HCT116 (cell line): ENCODE results near the gene RNF220. TPM values are rescaled to one million over a fixed set of nuclear protein-coding genes. Genes with fewer than 3 reads are reported as not detected.

ENCODE experiments used
- ATAC-seq: fragments of 200-7000 bp; cut with Tn5 transposase; 2 replicates; pipeline ENCODE4 v1.9.1; 2020; ENCODE audit warnings: mild to moderate bottlenecking, moderate library complexity
- BruUV-seq: library from RNA; stranded (reverse); fragments of 400-500 nt; replicated peaks from 2 replicates; lab custom pipeline; 2021; lab: Mats Ljungman, UMichigan
- CTCF ChIA-PET: fragments of 300-600 bp; sonication (Branson Sonifier 250); formaldehyde crosslinking; loops from one replicate; lab custom pipeline; 2021; ENCODE audit warnings: antibody characterized with exemption; lab: Charles Lee
- POLR2A ChIA-PET: fragments of 300-600, 350-600 bp; sonication (Branson Sonifier 250); formaldehyde crosslinking; loops from one replicate; lab custom pipeline; 2021; ENCODE audit warnings: antibody characterized with exemption; lab: Charles Lee
- RAD21 ChIA-PET, 2 experiments: fragments of 300-600 bp; sonication (Branson Sonifier 250); formaldehyde crosslinking; loops; one replicate each; lab custom pipeline; 2023; ENCODE audit warnings: low total read pairs in 2 of 2; ENCODE audit not compliant: uncharacterized antibody in 2 of 2, unreplicated experiment in 2 of 2, low non-redundant PET in 1 of 2; lab: Charles Lee
- DNase-seq: peaks from one replicate; pipeline ENCODE4 v3.0.0-alpha.2; 2010; ENCODE audit warnings: low read depth, low spot score
- H2AFZ ChIP-seq: fragments of 200-600 bp; shearing (Covaris generic), sonication (generic); 2 replicates; pipeline ENCODE4 v1.6.1; 2017; ENCODE audit warnings: low read depth, mixed run types, mixed read lengths, antibody characterized with exemption, low read length; ENCODE audit not compliant: poor library complexity, severe bottlenecking
- H3K27ac ChIP-seq: 2 replicates; pipeline ENCODE4 v1.5.1; 2012; ENCODE audit warnings: low read depth, low read length
- H3K27me3 ChIP-seq: fragments of 200-600 bp; sonication (generic); 2 replicates; pipeline ENCODE4 v1.6.1; 2016; ENCODE audit warnings: mixed run types, low read length, mixed read lengths; ENCODE audit not compliant: insufficient read depth
- H3K36me3 ChIP-seq, 2 experiments: fragments of 200-500 bp in 1 of 2; fragments of 200-600 bp in 1 of 2; sonication (Bioruptor generic) in 1 of 2; sonication (generic) in 1 of 2; 2 replicates each; pipeline versions ENCODE4 v1.5.1 to v1.6.1; 2014 to 2016; ENCODE audit warnings: low read length in 2 of 2, inconsistent platforms in 1 of 2, mixed read lengths in 1 of 2, mixed run types in 1 of 2; ENCODE audit not compliant: insufficient read depth in 2 of 2, control insufficient read depth in 1 of 2
- H3K4me1 ChIP-seq, 2 experiments: fragments of 200-600 bp in 1 of 2; sonication (generic) in 1 of 2; 2 replicates each; pipeline versions ENCODE4 v1.5.1 to v1.6.1; 2012 to 2017; ENCODE audit warnings: low read length in 2 of 2, inconsistent platforms in 1 of 2, mild to moderate bottlenecking in 1 of 2, mixed read lengths in 1 of 2, mixed run types in 1 of 2, moderate library complexity in 1 of 2; ENCODE audit not compliant: insufficient read depth in 2 of 2, control insufficient read depth in 1 of 2
- H3K4me2 ChIP-seq: fragments of 200-600 bp; sonication (generic); 2 replicates; pipeline ENCODE4 v1.6.1; 2017; ENCODE audit warnings: mixed run types, low read length, mixed read lengths
- H3K4me3 ChIP-seq, 2 experiments: fragments of 200-600 bp in 1 of 2; sonication (generic) in 1 of 2; replicated peaks in 1 of 2; 2 replicates each; pipeline ENCODE4 v1.5.1; 2011 to 2016; ENCODE audit warnings: low read length in 2 of 2, control low read depth in 1 of 2, low read depth in 1 of 2, mild to moderate bottlenecking in 1 of 2, mixed read lengths in 1 of 2, mixed run types in 1 of 2
- H3K79me2 ChIP-seq: fragments of 200-600 bp; sonication (generic); 2 replicates; pipeline ENCODE4 v1.6.1; 2017; ENCODE audit warnings: mild to moderate bottlenecking, mixed run types, low read length, moderate library complexity, mixed read lengths; ENCODE audit not compliant: insufficient read depth
- H3K9ac ChIP-seq: fragments of 200-600 bp; sonication (generic); 2 replicates; pipeline ENCODE4 v1.6.1; 2016; ENCODE audit warnings: low read length, mixed read lengths
- H3K9me2 ChIP-seq: fragments of 200-600 bp; sonication (generic), shearing (Covaris generic); 2 replicates; pipeline ENCODE4 v1.6.1; 2017; ENCODE audit warnings: mixed run types, mild to moderate bottlenecking, moderate library complexity; ENCODE audit not compliant: insufficient read depth
- H3K9me3 ChIP-seq, 2 experiments: fragments of 200-500 bp in 1 of 2; fragments of 200-600 bp in 1 of 2; sonication (Bioruptor generic) in 1 of 2; sonication (generic) in 1 of 2; 2 replicates each; pipeline ENCODE4 v1.6.1; 2014 to 2017; ENCODE audit warnings: low read length in 2 of 2, mixed read lengths in 2 of 2, inconsistent platforms in 1 of 2, low read depth in 1 of 2, mild to moderate bottlenecking in 1 of 2, mixed run types in 1 of 2, moderate library complexity in 1 of 2; ENCODE audit not compliant: control insufficient read depth in 1 of 2, insufficient read depth in 1 of 2
- H4K20me1 ChIP-seq: fragments of 200-600 bp; sonication (generic), shearing (Covaris generic); 2 replicates; pipeline ENCODE4 v1.6.1; 2017; ENCODE audit warnings: mixed run types, mild to moderate bottlenecking, moderate library complexity; ENCODE audit not compliant: insufficient read depth
- EGR1 ChIP-seq: IDR thresholded peaks from 2 replicates; pipeline ENCODE4 v1.6.1; 2012; ENCODE audit warnings: low read depth
- FOSL1 ChIP-seq: IDR thresholded peaks from 2 replicates; pipeline ENCODE4 v1.6.1; 2012; ENCODE audit warnings: low read depth
- RAD21 ChIP-seq: IDR thresholded peaks from 2 replicates; pipeline ENCODE4 v1.6.1; 2012; ENCODE audit warnings: low read depth, mild to moderate bottlenecking
- intact Hi-C: fragments of 100-400 bp; cut with micrococcal nuclease; formaldehyde crosslinking; loops from 2 replicates; pipeline ENCODE4 v1.10.0; 2022
- total RNA-seq: library from RNA; stranded (reverse); gene quantifications from one replicate; pipeline ENCODE4 v1.2.1, GENCODE V29; 2021; ENCODE audit not compliant: unreplicated experiment
- TF ChIP-seq, protein P1 (sequence below): IDR thresholded peaks from 2 replicates; pipeline ENCODE4 v1.6.1; 2011; ENCODE audit warnings: mild to moderate bottlenecking, low read length, moderate library complexity; ENCODE audit not compliant: insufficient replicate concordance; ENCODE audit errors: extremely low read depth
- TF ChIP-seq, protein P2 (sequence below): IDR thresholded peaks from 2 replicates; pipeline ENCODE4 v1.6.1; 2012; ENCODE audit warnings: low read depth

RNF220 gene
- total RNA-seq, 1 experiment from 2014 or later: 84.5 TPM

DNA sequence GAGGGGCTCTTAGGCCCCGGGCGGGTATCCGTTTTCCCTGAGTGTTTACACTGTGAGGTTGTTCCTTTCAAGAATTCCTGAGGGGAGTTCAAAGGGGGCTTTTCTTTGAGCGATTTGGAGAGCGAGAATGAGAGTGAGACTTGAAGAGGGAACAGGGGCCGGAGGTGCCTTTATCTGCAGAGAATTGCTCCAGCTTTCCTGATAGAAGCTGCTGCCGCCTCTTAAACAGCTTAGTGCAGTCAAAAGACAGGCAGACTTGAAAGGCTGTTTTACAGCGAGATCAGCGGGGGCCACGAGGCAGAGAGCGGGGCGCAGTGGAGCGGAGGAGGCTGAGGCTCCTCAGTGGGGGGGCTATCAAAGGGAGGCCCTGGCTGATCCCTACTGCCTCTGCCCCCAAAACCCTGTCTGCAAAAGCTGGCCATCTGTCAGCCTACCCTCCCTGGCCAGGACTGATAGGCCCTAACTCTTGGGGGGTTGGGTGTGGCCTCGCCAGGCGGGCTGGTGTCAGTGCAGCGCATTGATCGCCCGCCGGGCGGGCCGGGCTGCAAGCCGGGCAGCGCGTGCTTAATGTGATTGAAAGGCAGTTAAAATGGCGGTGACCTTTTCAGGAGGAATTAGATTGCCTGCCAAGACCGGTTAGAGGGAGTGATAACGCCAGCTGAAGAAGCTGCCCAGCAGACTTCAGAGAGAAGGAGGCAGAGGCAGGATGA is 232.8 kb downstream of the RNF220 start:
- POLR2A ChIA-PET: no interaction called here
- Histone ChIP-seq H3K4me3 (no peak overlapping the region), H3K27ac (no peak overlapping the region), H2AFZ (no peak overlapping the region), H3K4me2 (no peak overlapping the region), H3K9me2 (no peaks in the 10 kb centered on the region), H3K79me2 (peaks cover 28% of the 10 kb centered on the region), H3K36me3 (peaks cover 19 to 73% of the 10 kb centered on the region in 2 experiments; a peak in 3 of 4 replicates), H4K20me1 (no peaks in the 10 kb centered on the region), H3K9ac (no peak overlapping the region), H3K9me3 (no peaks in the 10 kb centered on the region), H3K4me1 (peaks cover 2 to 6% of the 10 kb centered on the region in 2 experiments; a peak in 3 of 4 replicates), H3K27me3 (no peaks in the 10 kb centered on the region)
- ATAC-seq: no peak
- DNase-seq: no peak
- CTCF ChIA-PET: interaction anchor here (2.6 kb wide), 1 partner anchor 15 kb away, joined by 8 read pairs; no protein-coding TSS in a partner anchor
- intact Hi-C loops: no loop called here
- TF ChIP-seq, protein P1, sequence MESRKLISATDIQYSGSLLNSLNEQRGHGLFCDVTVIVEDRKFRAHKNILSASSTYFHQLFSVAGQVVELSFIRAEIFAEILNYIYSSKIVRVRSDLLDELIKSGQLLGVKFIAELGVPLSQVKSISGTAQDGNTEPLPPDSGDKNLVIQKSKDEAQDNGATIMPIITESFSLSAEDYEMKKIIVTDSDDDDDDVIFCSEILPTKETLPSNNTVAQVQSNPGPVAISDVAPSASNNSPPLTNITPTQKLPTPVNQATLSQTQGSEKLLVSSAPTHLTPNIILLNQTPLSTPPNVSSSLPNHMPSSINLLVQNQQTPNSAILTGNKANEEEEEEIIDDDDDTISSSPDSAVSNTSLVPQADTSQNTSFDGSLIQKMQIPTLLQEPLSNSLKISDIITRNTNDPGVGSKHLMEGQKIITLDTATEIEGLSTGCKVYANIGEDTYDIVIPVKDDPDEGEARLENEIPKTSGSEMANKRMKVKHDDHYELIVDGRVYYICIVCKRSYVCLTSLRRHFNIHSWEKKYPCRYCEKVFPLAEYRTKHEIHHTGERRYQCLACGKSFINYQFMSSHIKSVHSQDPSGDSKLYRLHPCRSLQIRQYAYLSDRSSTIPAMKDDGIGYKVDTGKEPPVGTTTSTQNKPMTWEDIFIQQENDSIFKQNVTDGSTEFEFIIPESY: no peak
- TF ChIP-seq RAD21 (no peak), EGR1 (no peak), FOSL1 (no peak)
- TF ChIP-seq, protein P2, sequence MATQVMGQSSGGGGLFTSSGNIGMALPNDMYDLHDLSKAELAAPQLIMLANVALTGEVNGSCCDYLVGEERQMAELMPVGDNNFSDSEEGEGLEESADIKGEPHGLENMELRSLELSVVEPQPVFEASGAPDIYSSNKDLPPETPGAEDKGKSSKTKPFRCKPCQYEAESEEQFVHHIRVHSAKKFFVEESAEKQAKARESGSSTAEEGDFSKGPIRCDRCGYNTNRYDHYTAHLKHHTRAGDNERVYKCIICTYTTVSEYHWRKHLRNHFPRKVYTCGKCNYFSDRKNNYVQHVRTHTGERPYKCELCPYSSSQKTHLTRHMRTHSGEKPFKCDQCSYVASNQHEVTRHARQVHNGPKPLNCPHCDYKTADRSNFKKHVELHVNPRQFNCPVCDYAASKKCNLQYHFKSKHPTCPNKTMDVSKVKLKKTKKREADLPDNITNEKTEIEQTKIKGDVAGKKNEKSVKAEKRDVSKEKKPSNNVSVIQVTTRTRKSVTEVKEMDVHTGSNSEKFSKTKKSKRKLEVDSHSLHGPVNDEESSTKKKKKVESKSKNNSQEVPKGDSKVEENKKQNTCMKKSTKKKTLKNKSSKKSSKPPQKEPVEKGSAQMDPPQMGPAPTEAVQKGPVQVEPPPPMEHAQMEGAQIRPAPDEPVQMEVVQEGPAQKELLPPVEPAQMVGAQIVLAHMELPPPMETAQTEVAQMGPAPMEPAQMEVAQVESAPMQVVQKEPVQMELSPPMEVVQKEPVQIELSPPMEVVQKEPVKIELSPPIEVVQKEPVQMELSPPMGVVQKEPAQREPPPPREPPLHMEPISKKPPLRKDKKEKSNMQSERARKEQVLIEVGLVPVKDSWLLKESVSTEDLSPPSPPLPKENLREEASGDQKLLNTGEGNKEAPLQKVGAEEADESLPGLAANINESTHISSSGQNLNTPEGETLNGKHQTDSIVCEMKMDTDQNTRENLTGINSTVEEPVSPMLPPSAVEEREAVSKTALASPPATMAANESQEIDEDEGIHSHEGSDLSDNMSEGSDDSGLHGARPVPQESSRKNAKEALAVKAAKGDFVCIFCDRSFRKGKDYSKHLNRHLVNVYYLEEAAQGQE: no peak
- RAD21 ChIA-PET: no interaction called here
- no TSS peak for BruUV-seq
